H7 (cell line): ENCODE measurements around the gene LAMA2. TPM values are rescaled to one million over a fixed set of nuclear protein-coding genes. Genes with fewer than 3 reads are reported as not detected.

Source experiments
- DNase-seq: peaks from one replicate; pipeline ENCODE4 v3.0.0; 2012
- H3K27me3 ChIP-seq: 2 replicates; pipeline ENCODE4 v1.6.0; 2011; ENCODE audit warnings: mild to moderate bottlenecking, low read length; ENCODE audit not compliant: control insufficient read depth, insufficient read depth
- H3K36me3 ChIP-seq: replicated peaks from 2 replicates; pipeline ENCODE4 v1.5.1; 2011; ENCODE audit warnings: low read length; ENCODE audit not compliant: control insufficient read depth, insufficient read depth
- H3K4me3 ChIP-seq: 2 replicates; pipeline ENCODE4 v1.5.1; 2011; ENCODE audit warnings: low read depth, mild to moderate bottlenecking, control low read depth, low read length, moderate library complexity; ENCODE audit not compliant: insufficient read depth
- total RNA-seq: library from RNA; depleted of rRNA; stranded (reverse); fragments of >200 nt; shearing (Covaris generic); gene quantifications from 2 replicates; pipeline ENCODE4 v1.2.3, GENCODE V29; 2014

Gene LAMA2
- total RNA-seq, 1 experiment from 2014 or later: 2.2 TPM

DNA sequence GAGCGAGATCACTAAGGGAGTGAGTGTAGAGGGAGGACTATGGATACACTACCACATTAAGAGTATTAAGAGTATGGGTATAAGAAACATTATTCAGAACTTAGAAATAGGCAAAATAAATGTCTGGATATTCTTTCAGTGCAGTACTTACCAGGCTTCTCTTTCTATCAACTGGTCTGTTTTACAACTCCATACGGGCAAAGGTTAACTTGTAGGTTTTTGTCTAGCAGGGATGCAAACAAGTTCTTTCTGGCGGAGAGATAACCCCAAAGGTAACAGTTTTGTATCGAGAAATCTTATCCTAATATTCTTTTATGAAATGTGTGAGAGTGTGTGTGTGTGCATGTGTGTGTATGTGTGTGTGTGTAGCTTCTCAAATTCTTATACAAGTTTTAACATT is 640.9 kb downstream of the LAMA2 start:
- DNase-seq: no peak
- Histone ChIP-seq H3K27me3 (no peaks in the 10 kb centered on the region), H3K4me3 (no peak overlapping the region), H3K36me3 (no peaks in the 10 kb centered on the region)

DNA sequence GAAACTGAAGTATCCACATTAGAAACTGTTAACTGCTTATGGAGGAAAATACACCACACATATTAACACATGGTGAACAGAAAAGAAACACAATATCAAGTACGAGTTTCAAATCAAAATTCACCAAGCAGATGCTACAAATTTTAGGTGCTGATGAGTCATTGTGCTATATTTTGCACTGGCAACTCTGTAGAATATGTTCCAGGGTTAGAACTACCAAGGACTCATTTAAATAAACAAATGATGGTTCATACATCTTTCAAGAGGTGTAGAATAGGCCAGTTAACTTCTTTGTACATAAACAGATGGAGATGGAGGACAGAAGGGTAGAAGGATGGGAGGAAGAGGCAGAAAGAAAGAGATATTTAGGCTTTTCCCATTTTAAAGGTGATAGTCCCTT is 642.1 kb downstream of the LAMA2 start:
- Histone ChIP-seq H3K27me3 (no peaks in the 10 kb centered on the region), H3K36me3 (no peaks in the 10 kb centered on the region), H3K4me3 (no peak overlapping the region)
- DNase-seq: no peak

DNA sequence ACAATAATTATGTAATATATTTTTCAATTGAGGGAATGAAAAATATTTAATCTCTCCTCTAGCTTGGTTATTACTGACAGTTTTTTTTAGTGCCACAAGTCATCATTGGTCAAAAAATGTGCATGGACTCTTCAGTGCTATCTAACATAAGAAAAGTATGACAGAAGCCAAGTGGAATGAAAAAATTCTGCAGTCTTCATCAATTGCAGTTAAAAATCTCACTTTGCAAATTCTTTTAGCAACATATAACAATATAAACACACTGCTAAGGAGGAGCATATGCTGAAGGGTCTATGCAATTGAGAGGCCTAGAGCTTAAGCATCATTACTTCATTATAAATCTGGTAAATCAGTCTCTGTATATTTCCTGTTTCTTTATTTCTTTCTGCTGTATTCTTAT is 652.0 kb downstream of the LAMA2 start:
- Histone ChIP-seq H3K27me3 (no peaks in the 10 kb centered on the region), H3K4me3 (no peak overlapping the region), H3K36me3 (no peaks in the 10 kb centered on the region)
- DNase-seq: no peak

DNA sequence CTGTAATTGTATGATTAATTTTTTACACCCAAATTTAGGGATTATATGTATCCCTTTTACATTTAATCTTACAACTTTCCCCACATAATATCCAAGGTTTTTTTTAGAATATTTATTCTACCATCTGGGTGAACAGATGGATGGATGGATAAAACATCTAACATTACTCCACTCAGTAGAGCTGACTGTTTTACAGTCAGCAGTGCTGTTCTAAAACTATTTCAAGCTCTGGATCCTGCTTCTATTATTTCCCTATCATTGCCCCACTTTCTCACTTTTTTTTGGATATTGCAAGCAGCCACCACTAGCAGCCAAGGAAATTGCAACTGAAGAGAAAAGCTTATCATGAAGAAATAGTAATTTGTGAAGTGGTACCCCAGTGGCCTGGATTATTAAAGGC is 653.3 kb downstream of the LAMA2 start:
- DNase-seq: no peak
- Histone ChIP-seq H3K27me3 (no peaks in the 10 kb centered on the region), H3K4me3 (no peak overlapping the region), H3K36me3 (no peaks in the 10 kb centered on the region)

DNA sequence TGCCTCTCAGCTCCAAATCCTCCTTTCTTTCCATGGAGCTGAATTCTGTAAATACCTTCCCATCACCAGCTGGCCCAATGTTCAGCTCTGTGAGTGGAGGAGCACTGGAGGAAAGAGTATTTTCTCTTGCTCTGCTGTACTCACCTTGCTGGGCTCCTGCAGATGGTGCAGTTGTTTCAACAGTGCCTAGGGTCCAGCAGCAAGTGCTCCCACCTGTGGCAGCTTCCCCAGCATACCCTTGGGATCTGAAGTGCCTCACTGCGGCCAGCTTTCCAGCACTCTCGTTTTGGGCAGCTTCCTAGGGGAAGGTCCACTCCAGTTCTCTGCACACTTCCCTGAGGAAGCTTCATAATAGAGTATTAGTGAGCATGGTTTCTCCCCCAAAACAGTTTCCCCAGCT is 656.1 kb downstream of the LAMA2 start:
- no peak for DNase-seq
- Histone ChIP-seq H3K27me3 (no peaks in the 10 kb centered on the region), H3K4me3 (no peak overlapping the region), H3K36me3 (no peaks in the 10 kb centered on the region)

DNA sequence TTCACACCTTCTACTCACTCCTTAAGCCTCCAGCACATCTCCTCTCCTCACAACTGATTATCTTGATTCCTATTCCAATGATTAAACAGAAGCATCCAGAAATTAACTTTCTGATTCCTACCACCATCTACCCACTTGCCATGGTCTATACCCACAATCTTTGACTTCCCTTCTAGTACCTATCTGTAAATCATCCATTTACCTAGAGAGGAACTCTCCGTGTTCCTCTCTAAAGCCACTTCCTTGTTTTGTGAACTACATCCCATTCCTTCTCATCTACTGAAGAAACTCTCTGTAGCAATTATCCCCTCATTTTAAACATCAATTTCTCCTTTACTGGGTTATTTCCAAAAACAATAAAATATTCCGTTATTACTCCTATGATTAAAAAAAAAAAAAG is 659.8 kb downstream of the LAMA2 start:
- no peak overlapping the region for H3K4me3 ChIP-seq
- H3K36me3 ChIP-seq: no peaks in the 10 kb centered on the region
- DNase-seq: no peak
- H3K27me3 ChIP-seq: no peaks in the 10 kb centered on the region

DNA sequence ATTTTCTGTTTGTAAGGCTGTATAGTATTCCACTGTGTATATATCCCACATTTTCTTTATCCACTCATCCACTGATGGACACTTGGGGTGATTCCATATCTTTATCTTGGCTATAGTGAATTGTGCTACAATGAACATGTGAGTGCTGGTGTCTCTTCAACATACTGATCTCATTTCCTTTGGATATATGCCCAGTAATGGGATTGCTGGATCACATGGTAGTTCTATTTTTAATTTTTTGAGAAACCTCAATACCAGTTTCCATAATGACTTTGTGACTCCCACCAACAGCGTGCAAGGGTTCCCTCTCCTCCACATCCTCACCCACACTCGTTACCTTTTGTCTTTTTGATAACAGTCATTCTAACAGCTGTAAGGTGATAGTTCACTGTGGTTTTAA is 661.0 kb downstream of the LAMA2 start:
- Histone ChIP-seq H3K27me3 (no peaks in the 10 kb centered on the region), H3K4me3 (no peak overlapping the region), H3K36me3 (no peaks in the 10 kb centered on the region)
- DNase-seq: no peak

DNA sequence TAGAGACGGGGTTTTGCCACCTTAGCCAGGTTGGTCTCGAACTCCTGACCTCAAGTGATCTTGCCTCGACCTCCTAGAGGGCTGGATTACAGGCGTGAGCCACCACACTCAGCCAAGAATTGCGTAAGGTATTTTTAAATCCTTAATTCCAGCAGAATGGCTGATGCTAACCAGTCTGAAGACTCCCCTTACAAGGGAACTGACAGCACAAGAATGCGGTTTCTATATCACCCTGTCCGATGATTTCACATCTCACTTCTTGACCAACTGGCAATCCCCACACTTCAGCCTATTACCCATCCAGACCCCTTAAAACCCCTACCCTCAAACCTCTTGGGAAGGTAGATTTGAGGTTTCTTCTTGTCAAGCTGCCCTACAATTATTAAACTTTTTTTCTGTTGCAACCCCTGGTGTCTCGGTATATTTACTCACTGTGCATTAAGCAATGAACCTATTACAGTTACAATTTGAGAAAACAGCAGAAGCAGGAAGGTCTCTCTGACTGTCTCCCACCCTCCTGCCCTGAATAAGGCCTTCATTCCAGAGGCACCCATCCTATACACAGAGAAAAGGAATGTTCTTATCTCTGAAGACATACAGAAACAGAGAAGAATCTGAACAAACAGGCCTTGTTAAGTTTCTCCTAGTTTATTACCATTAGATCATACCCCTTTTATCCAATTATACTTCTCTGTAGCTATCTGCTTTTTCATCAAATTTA is 662.1 kb downstream of the LAMA2 start:
- DNase-seq: no peak
- H3K27me3 ChIP-seq: no peaks in the 10 kb centered on the region
- H3K4me3 ChIP-seq: no peak overlapping the region
- no peaks in the 10 kb centered on the region for H3K36me3 ChIP-seq

DNA sequence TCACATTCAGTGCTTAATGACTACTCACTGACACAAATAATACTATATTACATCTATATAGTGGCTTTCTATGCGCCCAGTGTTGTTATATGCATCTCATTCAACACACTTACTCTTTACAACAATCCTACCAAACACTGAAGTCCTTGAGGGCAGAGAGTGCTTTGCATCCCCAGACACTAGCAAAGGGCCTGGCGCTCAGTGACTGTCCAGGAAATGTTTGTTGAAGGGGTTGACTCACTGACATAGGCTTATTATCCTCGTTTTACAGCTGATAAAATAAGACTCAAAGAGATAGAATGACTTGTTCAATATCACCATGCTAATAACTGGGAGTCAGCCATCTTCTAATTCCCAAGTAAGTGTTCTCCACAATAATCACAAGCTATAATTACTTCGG is 663.8 kb downstream of the LAMA2 start:
- Histone ChIP-seq H3K4me3 (no peak overlapping the region), H3K36me3 (no peaks in the 10 kb centered on the region), H3K27me3 (no peaks in the 10 kb centered on the region)
- DNase-seq: no peak

DNA sequence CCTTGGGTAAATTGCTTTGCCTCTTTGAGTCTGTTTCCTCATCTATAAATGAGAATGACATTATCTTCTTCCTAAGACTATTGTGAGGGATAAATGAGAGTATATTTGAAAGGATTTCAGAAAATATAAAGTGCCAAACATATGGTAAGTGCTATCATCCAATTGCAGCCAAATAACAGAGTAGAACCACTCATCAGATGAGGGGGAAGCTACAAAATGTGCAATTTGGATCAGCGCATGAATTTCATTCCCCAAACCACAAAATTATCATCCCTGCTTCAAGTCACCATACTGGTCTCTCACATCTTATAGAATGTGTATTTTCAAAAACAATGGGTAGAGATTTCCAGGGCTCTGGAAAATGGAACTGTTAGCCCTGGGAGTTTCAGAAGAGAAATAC is 668.5 kb downstream of the LAMA2 start:
- H3K27me3 ChIP-seq: no peaks in the 10 kb centered on the region
- H3K36me3 ChIP-seq: no peaks in the 10 kb centered on the region
- H3K4me3 ChIP-seq: no peak overlapping the region
- DNase-seq: no peak

DNA sequence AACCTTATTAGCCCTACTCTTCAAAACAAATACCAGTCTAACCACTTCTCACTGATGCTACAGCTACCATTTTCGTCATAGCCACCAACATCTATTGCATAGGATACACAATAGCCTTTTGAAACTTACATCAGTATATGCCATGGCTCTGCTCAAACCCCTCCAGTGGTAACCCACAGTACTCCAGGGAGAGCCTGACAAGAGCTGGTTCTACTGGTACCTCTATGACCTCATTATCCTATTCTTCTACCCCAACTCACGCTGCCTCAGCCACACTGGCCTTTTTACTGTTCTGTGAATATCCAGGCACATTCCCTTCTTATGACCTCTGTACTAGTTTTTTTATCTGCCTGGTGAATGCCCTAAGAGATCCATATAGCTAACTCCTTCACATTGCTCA is 669.5 kb downstream of the LAMA2 start:
- Histone ChIP-seq H3K4me3 (no peak overlapping the region), H3K27me3 (no peaks in the 10 kb centered on the region), H3K36me3 (no peaks in the 10 kb centered on the region)
- no peak for DNase-seq

DNA sequence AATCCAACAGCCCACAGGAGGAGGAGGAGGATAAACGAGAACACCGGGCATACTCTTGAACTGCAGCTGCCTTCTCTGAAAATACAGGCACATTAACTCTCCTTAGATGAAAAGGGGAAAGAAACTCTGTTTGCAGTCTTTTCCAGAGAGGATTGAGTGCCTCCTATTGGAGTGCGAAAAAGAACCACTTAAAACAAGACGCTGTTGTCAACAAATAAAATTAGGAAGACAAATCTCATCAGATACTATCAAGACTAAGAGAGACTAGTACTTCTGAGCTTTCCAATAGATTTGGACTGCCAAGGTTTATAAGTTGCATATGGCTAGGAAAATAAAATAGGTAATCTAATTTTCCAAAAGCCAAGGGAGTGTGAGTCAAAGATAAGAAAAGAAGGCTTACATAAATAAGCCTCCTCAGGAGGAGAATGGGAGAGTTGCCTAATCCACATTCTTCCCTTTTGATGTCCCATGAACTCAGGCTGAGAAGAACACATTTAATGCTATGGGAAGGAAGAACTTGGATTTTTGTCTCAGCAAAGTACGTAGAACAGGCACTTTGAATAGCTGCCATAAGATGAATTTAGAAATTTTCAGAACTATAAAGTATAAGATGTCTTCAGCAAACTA is 672.4 kb downstream of the LAMA2 start:
- no peaks in the 10 kb centered on the region for H3K36me3 ChIP-seq
- DNase-seq: no peak
- no peak overlapping the region for H3K4me3 ChIP-seq
- no peaks in the 10 kb centered on the region for H3K27me3 ChIP-seq

DNA sequence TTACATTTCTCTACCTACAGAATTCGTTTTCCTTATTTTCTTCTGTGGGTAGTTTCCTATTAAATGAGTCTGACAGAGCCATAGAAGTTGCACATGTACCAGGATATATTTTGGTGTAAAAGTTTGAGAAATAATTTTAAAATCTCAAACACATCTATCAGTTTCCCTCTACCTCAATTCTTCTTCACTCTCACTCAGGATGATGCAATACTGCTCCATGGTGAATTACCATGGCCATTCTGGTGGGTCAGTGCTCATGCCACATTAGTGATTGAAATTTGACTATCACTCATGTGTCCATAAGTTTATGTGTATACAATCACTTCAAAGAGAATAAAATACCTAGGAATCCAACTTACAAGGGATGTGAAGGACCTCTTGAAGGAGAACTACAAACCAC is 675.3 kb downstream of the LAMA2 start:
- H3K36me3 ChIP-seq: no peaks in the 10 kb centered on the region
- H3K27me3 ChIP-seq: no peaks in the 10 kb centered on the region
- DNase-seq: no peak
- no peak overlapping the region for H3K4me3 ChIP-seq

DNA sequence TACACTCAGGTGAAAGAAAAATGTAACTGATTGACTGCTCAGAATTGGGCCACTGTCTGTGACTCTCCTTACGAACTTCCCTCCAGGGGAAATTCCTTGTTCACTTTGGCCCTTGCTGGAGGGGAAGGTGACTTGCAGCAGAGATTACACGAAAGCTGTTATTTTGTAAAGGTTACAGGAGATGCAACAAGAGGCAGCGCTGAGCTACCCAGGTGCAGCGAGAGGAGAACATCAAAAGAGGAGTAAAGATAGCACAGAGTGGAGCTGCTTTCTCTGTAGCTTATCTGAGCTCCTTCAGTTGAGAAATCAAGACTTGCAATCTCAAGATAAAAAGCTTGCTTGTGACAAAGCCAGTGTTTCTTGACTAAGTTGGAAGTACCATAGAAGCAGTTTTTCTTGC is 682.4 kb downstream of the LAMA2 start:
- Histone ChIP-seq H3K4me3 (no peak overlapping the region), H3K27me3 (no peaks in the 10 kb centered on the region), H3K36me3 (no peaks in the 10 kb centered on the region)
- DNase-seq: no peak

DNA sequence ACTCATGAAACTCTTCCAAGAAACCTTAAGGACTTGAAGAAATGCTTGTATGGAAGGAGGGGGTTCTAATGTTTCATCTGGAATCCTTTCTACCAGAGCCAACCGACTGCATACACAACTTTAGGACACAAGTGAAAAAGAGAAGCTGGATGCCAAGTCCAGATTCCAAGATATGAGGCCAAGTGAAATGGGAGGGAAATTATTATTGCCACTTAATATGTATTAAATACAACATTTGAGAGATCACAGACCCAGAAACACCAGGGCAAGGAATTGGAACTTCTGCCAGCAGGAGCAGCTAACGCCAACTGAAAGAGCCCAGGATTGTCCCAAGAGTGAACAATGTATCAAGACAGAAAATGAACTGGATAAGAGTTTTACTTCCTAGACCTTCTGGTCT is 682.9 kb downstream of the LAMA2 start:
- Histone ChIP-seq H3K36me3 (no peaks in the 10 kb centered on the region), H3K4me3 (no peak overlapping the region), H3K27me3 (no peaks in the 10 kb centered on the region)
- DNase-seq: no peak
